OCI-LY7 (cell line): Measurements from ENCODE around the gene RSU1. TPM values are rescaled to one million over a fixed set of nuclear protein-coding genes. Genes with fewer than 3 reads are reported as not detected.

ENCODE experiments used
- BruUV-seq: library from RNA; stranded (reverse); fragments of 400-500 nt; replicated peaks from 2 replicates; lab custom pipeline; 2021; lab: Mats Ljungman, UMichigan
- CTCF ChIA-PET: fragments of 300-600 bp; sonication (Branson Sonifier 250); formaldehyde crosslinking; loops from one replicate; lab custom pipeline; 2022; ENCODE audit warnings: antibody characterized with exemption; ENCODE audit not compliant: unreplicated experiment; lab: Charles Lee
- POLR2A ChIA-PET: fragments of 300-600 bp; sonication (Branson Sonifier 250); formaldehyde crosslinking; loops from one replicate; lab custom pipeline; 2022; ENCODE audit warnings: antibody characterized with exemption; lab: Charles Lee
- DNase-seq: peaks from one replicate; pipeline ENCODE4 v3.0.0-alpha.2; 2015; ENCODE audit warnings: low spot score
- H2AFZ ChIP-seq: fragments of 200-600 bp; sonication (generic), shearing (Covaris generic); 2 replicates; pipeline ENCODE4 v1.6.1; 2014; ENCODE audit warnings: mild to moderate bottlenecking, antibody characterized with exemption, low read length, moderate library complexity
- H3K27ac ChIP-seq: fragments of 200-600 bp; sonication (generic); 2 replicates; pipeline ENCODE4 v1.5.1; 2014; ENCODE audit warnings: mixed run types, low read depth, mild to moderate bottlenecking, moderate library complexity, low read length, inconsistent platforms; ENCODE audit not compliant: poor library complexity, severe bottlenecking
- H3K36me3 ChIP-seq: fragments of 200-600 bp; sonication (generic); 2 replicates; pipeline ENCODE4 v1.6.1; 2014; ENCODE audit warnings: mild to moderate bottlenecking, antibody characterized with exemption, low read length, moderate library complexity, mixed read lengths; ENCODE audit not compliant: insufficient read depth
- H3K4me1 ChIP-seq: fragments of 200-600 bp; sonication (generic); 2 replicates; pipeline ENCODE4 v1.5.1; 2014; ENCODE audit warnings: mild to moderate bottlenecking, low read length; ENCODE audit not compliant: insufficient read depth, poor library complexity, severe bottlenecking
- H3K4me2 ChIP-seq: fragments of 200-600 bp; sonication (generic); 2 replicates; pipeline ENCODE4 v1.6.1; 2014; ENCODE audit warnings: mild to moderate bottlenecking, low read length
- H3K4me3 ChIP-seq: fragments of 200-600 bp; sonication (generic); 2 replicates; pipeline ENCODE4 v1.5.1; 2014; ENCODE audit warnings: mild to moderate bottlenecking, low read depth, low read length; ENCODE audit not compliant: poor library complexity, severe bottlenecking
- H3K79me2 ChIP-seq: fragments of 200-600 bp; sonication (generic); 2 replicates; pipeline ENCODE4 v1.6.1; 2016; ENCODE audit warnings: low read depth, mild to moderate bottlenecking, low read length, moderate library complexity, mixed read lengths; ENCODE audit not compliant: insufficient read depth
- H3K9me2 ChIP-seq: fragments of 200-600 bp; sonication (generic); 2 replicates; pipeline ENCODE4 v1.6.1; 2016; ENCODE audit warnings: mild to moderate bottlenecking, low read length, mixed read lengths; ENCODE audit not compliant: insufficient read depth
- H3K9me3 ChIP-seq: fragments of 200-600 bp; sonication (generic); 2 replicates; pipeline ENCODE4 v1.6.1; 2014; ENCODE audit warnings: mild to moderate bottlenecking, mixed run types, low read length, mixed read lengths
- H4K20me1 ChIP-seq: fragments of 200-600 bp; sonication (generic); 2 replicates; pipeline ENCODE4 v1.6.1; 2014; ENCODE audit warnings: mild to moderate bottlenecking, antibody characterized with exemption, low read length, moderate library complexity, mixed read lengths; ENCODE audit not compliant: insufficient read depth
- CTCF ChIP-seq: fragments of 200-600 bp; sonication (generic); conservative IDR thresholded peaks from 2 replicates; pipeline ENCODE4 v1.5.1; 2014; ENCODE audit warnings: mild to moderate bottlenecking, antibody characterized with exemption, low read length, moderate library complexity, mixed read lengths
- EZH2phosphoT487 ChIP-seq: fragments of 200-600 bp; sonication (generic); IDR thresholded peaks from 2 replicates; pipeline ENCODE4 v1.6.1; 2018; ENCODE audit warnings: low read depth, borderline replicate concordance, mild to moderate bottlenecking, mixed run types, antibody characterized with exemption, low read length, moderate library complexity, mixed read lengths
- intact Hi-C: fragments of 100-400 bp; cut with micrococcal nuclease; formaldehyde crosslinking; loops from one replicate; pipeline ENCODE4 v1.10.0; 2022; ENCODE audit not compliant: unreplicated experiment
- total RNA-seq, 2 experiments: library from RNA; depleted of rRNA in 1 of 2; stranded (reverse); fragments of >200 nt in 1 of 2; shearing (Covaris generic) in 1 of 2; gene quantifications; 2 replicates each; pipeline ENCODE4 v1.2.3, GENCODE V29; 2014 to 2022

The RSU1 gene
- total RNA-seq, 2 experiments from 2014 or later, result 25.3 to 31.1 TPM

- H3K4me1 ChIP-seq, result no peaks in the 10 kb centered on the region
- no peaks in the 10 kb centered on the region for H3K79me2 ChIP-seq
- no peak overlapping the region for H3K27ac ChIP-seq
- ChIA-PET POLR2A (interaction anchor here (0.6 to 1.4 kb wide), 2 partner anchors 12 to 21 kb away, joined by 3 read pairs; no protein-coding TSS in a partner anchor), CTCF (no interaction called here)
- no peak overlapping the region for H3K4me3 ChIP-seq
- H3K9me3 ChIP-seq, result no peaks in the 10 kb centered on the region
- H3K36me3 ChIP-seq, result no peaks in the 10 kb centered on the region
- DNase-seq, result no peak
- intact Hi-C loops, result no loop called here
- H3K9me2 ChIP-seq, result no peaks in the 10 kb centered on the region
- TF ChIP-seq EZH2phosphoT487 (no peak), CTCF (no peak)
- no TSS peak for BruUV-seq
- H3K4me2 ChIP-seq, result no peak overlapping the region
- no peaks in the 10 kb centered on the region for H4K20me1 ChIP-seq
- H2AFZ ChIP-seq, result no peak overlapping the region
Observed at GRCh38 chr10:16856567-16856966, 39.3 kb upstream of the RSU1 start.

- H3K79me2 ChIP-seq, result no peaks in the 10 kb centered on the region
- POLR2A ChIA-PET, result interaction anchor here (1.4 kb wide), 1 partner anchor 12 kb away, joined by 3 read pairs; no protein-coding TSS in a partner anchor
- H2AFZ ChIP-seq, result no peak overlapping the region
Observed at GRCh38 chr10:16856092-16856491, 38.9 kb upstream of the RSU1 start.

More at GRCh38 chr10:16856092-16856491, 38.9 kb upstream of the RSU1 start:
- CTCF ChIA-PET, result no interaction called here
- no peak overlapping the region for H3K4me2 ChIP-seq
- no peaks in the 10 kb centered on the region for H3K36me3 ChIP-seq
- no peak overlapping the region for H3K27ac ChIP-seq
- no peak for DNase-seq
- no peaks in the 10 kb centered on the region for H3K9me2 ChIP-seq
- TF ChIP-seq EZH2phosphoT487 (no peak), CTCF (no peak)
- no peaks in the 10 kb centered on the region for H4K20me1 ChIP-seq
- H3K4me3 ChIP-seq, result no peak overlapping the region
- H3K4me1 ChIP-seq, result no peaks in the 10 kb centered on the region
- no TSS peak for BruUV-seq
- H3K9me3 ChIP-seq, result no peaks in the 10 kb centered on the region
- intact Hi-C loops, result no loop called here
